Stimulated activated CD4-positive, alpha-beta T cell treated with anti-CD3 and anti-CD28 coated beads, Interleukin-1b, Interleukin-23, amount 100 ng/mL, for 24 hours (primary cell): ENCODE data around the gene SMIM15.

Experiments
- DNase-seq, 4 experiments: peaks; one replicate each; pipeline ENCODE4 v3.0.0-alpha.2; 2020; ENCODE audit warnings: low read depth in 4 of 4, low spot score in 1 of 4

Gene SMIM15

GRCh38 chr5:61160497-61160896 is 1.8 kb downstream of the SMIM15 start:
- no peak for DNase-seq

DNA sequence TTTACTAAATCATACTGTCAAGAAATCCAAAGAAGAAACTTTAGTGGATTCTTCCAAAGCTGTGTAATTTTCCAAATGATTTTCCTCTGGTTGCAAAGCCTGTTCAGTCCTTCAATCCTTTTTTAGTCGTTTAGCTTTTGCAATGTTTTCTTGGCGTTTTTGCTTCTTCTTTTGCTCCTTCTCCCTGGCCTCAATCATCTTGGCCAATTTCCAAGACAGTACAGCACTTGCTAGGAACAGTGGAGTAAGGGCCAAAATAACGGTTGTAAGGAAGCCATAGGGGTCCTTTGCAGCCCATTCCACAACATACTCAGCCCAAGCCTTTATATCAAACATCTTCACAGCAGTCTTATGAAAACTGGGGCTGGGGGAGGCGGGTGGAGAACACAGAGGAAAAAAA is 2.4 kb downstream of the SMIM15 start:
- no peak for DNase-seq

GRCh38 chr5:61159070-61159469 is 3.2 kb downstream of the SMIM15 start:
- no peak for DNase-seq

- DNase-seq = no peak
Measured at GRCh38 chr5:61151893-61152292, 10.4 kb downstream of the SMIM15 start.

GRCh38 chr5:61148515-61148914 is 13.8 kb downstream of the SMIM15 start:
- no peak for DNase-seq

DNA sequence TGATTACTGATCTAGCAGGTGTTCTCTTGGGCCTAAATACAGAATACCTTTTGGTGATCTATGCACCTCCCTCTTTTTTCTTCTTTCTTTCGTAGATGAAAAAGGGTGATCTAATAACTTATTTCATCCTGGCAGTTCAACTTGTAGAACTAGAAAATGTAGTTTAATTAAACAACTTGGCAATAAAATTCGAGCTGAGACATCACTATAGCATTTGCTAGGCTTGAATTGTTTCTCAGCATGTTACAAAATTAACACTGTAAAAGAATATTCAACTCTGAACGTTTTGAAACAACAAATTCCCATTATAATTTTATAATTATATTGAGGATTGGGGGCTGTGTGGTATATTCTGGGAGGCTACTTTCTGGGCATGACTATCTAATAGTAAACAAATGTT is 19.5 kb downstream of the SMIM15 start:
- no peak for DNase-seq

DNA sequence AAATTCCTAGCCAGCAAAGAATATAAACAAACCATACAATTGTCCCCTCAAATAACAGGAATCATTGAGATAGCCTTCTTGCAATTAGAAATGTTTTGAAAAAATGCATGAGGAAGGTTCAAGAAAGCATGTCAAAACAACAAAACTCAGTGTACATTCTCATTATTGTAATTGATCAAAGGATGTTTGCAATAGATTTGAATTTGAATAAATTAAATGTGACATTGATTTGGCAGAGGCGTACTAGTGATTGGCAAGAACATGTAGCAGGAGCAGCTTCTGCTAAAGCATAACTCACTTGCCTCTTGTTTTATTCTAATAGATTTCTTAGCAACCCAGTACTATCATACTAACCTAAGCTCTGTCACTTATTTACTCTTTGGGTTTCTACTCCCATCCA is 19.9 kb downstream of the SMIM15 start:
- DNase-seq = no peak

DNA sequence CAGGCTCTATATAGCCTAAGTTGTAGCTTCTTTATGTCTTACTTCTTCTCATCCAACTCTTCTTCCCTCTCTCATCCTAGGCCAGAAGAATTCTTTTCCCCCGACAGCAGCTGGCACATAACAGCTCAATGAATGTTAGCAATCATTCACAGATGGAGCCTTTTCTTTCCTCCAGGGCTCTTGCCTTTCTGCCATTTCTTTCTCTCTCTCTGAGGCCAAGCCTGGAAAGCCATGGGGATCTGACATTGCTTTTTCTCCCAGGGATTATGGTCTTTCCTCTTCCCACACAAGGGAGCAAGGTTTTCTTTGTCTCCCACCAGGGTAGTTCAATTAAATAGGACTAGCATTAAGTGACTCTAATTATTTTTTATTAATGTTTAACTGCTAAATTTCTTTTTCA is 20.5 kb downstream of the SMIM15 start:
- DNase-seq = no peak

- DNase-seq = no peak
Measured at GRCh38 chr5:61139931-61140330, 22.3 kb downstream of the SMIM15 start.

GRCh38 chr5:61139094-61139873 is 23.0 kb downstream of the SMIM15 start:
- no peak for DNase-seq

DNA sequence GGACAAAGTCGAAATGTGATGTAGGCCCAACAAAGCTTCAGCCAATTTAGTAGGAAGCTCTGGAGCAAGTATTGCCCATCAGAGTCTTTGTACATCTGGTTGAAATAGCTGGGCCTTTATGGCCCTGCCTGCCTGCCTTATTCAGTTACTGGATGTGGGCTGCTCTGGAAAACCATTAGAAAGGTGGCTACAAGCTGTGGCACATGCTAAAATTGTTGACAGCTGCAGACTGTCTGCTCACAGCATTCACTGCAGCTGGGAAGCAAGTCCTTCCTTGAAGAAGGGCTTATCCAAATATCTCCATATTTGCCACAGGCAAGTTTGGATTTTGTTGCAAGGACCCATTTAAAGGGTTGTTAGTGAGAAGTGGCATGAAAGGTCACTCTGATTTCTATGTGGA is 24.4 kb downstream of the SMIM15 start:
- no peak for DNase-seq

GRCh38 chr5:61132559-61132958 is 29.7 kb downstream of the SMIM15 start:
- no peak for DNase-seq

- DNase-seq = no peak
Measured at GRCh38 chr5:61130289-61130688, 32.0 kb downstream of the SMIM15 start.

DNA sequence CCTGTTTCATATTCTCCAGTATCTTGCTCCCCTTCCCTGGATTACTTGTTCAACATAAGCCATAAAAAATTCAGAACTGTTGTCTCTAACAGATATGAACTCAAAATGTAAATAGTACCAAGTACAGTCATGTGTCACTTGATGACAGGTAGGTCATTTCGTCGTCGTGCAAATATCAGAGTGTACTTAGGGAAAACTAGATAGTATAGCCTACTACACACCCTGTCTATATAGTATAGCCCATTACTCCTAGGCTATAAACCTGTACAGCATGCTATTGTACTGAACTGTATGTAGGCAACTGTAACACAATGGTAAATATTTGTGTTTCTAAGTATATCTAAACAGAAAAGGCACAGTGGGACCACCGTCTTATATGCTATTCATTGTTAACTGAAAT is 39.1 kb downstream of the SMIM15 start:
- DNase-seq = no peak

GRCh38 chr5:61120534-61120933 is 41.7 kb downstream of the SMIM15 start:
- DNase-seq = no peak

- no peak for DNase-seq
Measured at GRCh38 chr5:61119066-61119465, 43.2 kb downstream of the SMIM15 start.

DNA sequence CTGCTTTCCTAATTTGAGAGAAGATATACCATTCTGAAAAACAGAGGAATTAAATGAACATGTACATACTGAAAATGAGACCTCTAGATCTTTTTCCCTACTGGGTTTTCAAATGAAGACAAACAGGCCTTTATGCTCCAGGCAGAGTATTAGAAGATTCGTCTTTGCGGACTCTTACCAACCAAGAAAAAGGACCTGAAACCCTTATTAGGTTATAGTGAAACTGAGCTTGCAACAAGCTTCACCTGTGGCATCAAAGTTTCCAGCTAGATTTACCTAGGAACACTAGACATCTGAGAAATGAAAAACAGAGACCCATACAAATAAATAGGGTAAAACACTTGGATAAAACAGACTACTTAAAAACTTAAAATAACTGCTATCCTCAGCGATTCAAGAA is 46.3 kb downstream of the SMIM15 start:
- DNase-seq = no peak

GRCh38 chr5:61114441-61114840 is 47.8 kb downstream of the SMIM15 start:
- DNase-seq = no peak
